GM21423 (cell line): ENCODE measurements around the gene SHISAL1.
"Not testable (repeated sequence)": the region's sequence is repeated elsewhere in the genome, so short reads cannot be mapped to it uniquely, and the experiment has no call there.

Source experiments
- ATAC-seq: cut with Tn5 transposase; IDR thresholded peaks from one replicate; pipeline ENCODE4 v1.9.1; 2021; ENCODE audit warnings: mild to moderate bottlenecking, moderate library complexity; ENCODE audit not compliant: unreplicated experiment

SHISAL1 gene

DNA sequence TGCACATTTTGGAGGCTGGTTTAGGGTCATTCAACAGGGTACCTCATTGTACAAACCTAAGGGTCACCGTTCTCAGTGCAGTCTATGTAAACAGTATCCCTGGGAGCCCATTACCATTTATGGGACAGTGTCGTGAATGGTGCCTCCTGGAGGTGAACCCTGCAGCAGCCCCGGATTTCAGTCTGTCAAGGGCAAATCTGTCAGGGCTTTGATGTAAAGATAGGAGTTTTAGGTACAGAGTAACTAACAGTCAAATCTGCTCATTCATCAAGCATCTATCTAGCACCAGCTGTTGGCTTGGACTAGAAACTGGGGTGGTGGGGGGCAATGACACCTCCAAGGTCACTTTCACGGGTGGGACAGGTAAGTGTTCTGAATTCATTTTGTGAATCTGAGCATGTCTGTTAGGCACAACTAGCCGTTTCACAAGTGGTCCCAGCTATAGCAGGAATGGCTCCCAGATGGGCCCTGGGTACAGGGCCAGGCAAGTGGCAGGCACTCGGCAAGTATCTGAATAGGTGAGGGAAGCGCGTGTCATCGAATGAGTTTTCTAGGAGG, 68.4 kb downstream of the SHISAL1 start:
- ATAC-seq, result no peak

GRCh38 chr22:44243761-44244160, 69.0 kb downstream of the SHISAL1 start:
- ATAC-seq, result no peak

- no peak for ATAC-seq
Measured at GRCh38 chr22:44242946-44243724, 69.6 kb downstream of the SHISAL1 start.

DNA sequence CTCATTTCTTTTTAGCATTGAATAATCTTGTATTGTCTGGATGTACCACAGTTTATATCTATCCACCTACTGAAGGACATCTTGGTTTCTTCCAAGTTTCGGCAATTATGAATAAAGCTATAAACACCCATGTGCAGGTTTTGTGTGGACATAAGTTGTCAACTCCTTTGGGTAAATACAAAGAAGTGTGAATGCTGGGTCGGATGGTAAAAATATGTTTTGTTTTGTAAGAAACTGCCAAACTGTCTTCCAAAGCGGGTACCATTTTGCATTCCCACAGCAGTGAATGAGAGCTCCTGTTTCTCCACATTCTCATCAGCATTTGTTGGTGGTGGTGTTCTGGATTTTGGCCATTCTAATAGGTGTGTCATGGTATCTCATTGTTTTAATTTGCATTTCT, 71.6 kb downstream of the SHISAL1 start:
- not testable (repeated sequence) for ATAC-seq

GRCh38 chr22:44237290-44237689, 75.5 kb downstream of the SHISAL1 start:
- ATAC-seq, result no peak

GRCh38 chr22:44234372-44234771, 78.4 kb downstream of the SHISAL1 start:
- ATAC-seq, result not testable (repeated sequence)

GRCh38 chr22:44231233-44231632, 81.5 kb downstream of the SHISAL1 start:
- ATAC-seq, result no peak

GRCh38 chr22:44229809-44230208, 82.9 kb downstream of the SHISAL1 start:
- ATAC-seq, result no peak

GRCh38 chr22:44229331-44229730, 83.4 kb downstream of the SHISAL1 start:
- no peak for ATAC-seq

- no peak for ATAC-seq
Measured at GRCh38 chr22:44225812-44226211, 86.9 kb downstream of the SHISAL1 start.

DNA sequence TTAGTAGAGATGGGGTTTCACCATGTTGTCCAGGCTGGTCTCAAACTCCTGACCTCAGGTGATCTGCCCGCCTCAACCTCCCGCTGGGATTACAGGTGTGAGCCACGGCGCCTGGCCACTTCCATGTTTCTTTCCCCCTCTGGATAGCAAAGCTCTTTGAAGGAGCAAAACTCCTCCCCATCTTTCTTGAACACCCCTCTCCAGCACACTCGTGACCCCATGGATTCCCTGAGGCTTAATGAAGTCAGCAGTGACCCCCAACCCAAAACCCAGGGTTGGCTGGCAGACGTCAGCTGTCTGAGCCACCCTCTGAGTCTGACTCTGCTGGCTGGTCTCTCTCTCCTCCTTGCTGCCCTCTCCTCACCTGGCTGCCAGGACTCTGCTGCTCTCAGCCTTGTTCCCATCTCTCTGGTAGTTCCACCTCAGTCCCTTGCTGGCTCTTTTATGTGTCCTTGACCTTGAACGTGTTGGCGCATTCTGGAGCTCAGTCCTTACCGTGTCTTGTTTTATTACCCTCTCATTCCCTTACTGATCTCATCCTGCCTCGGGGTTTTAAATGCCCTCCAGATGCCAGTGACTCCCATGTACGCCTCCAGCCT, 87.6 kb downstream of the SHISAL1 start:
- ATAC-seq, result no peak

DNA sequence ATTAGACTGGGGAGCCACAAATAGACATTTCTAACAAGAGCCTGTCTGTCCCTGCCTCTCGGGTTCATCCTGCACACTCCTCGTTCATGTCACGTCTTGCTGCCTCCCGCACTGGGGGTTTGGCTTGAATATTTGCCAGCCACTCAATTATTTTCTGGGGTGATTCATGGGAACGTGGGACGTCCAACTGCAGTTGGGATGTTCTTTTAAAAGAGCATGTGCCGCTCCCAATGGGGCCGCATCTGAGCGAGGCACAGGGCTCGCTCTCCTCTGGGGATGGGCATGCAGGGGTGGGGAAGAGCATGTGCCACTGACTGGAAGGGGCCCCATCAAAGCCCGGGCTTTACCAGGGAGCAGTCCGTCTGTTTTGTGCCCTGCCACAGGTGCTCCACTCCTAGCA, 88.6 kb downstream of the SHISAL1 start:
- no peak for ATAC-seq

DNA sequence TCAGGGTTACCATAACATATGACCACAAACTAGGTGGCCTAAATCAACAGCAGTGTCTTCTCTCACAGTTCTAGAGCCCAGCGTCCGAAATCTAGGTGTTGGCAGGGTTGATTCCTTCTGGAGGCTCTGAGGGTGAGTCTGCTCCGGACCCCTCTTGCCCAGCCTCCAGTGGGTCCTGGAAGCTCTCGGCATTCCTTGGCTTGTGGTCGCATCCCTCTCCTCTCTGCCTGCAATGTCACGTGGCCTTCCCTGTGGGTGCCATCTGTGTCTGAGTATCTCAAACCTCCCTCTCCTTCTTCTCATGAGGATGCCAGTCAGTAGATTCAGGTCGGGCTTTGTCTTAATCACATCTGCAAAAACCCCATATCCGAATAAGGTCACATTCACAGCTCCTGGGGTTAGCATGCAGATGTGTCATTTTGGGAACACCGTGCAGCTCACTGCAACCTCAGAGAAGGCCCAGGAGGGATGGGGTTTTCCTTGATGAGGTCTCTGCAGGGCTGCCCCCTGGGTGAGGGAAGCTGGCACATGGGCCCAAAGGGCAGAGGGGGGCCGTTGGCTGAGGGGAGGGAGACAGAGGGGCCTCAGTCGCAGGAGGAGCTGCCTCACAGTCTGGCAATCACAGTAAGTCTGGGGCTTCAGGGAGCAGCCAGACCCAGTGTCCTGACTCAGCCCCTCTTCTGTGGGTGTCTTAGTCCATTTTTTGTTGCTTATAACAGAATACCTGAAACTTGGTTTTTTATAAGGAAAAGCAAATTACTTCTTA, 90.9 kb downstream of the SHISAL1 start:
- no peak for ATAC-seq

DNA sequence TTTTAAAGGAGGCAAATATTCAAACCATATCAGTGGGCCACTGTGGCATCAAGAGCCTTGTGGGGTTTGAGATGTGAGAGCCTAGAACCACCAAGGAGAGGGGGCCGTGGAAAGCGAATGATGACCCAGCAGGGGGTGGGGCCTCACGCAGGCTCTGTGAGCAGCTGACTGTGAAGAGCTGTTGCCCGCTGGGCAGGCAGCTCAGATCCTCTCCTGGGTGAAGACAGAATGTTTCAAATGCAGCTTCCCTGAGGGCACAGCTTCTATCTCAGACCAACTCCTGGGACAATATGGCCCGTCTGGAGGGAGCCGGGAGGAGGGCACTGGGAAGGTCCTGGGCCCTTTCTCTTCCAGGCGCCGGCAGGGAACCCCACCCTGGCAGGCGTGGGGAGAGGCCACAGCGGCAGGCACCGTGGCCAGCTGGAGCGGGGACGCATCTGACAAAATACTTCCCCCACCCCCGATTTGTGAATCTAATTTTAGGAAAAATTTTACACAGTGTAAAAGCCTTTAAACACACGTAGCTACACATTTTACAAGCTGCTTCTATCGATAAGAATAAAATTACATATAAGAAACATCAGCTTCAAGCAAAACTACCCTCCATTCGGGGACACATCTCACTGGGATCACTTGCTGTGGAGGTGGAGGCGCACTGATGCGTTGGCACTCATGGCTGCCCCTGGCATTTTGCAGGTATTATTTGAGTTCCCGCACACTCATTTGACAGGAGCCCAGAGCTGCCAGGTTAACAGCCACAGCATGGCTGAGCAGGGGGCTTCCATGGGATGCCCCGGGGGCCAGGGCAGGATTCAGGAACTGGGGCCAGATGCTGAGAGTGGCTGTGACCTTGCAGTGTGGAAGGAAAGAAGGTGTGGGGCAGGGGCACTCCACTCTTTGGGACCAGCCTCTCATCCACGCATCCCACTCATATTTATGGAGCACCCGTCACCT, 91.7 kb downstream of the SHISAL1 start:
- ATAC-seq, result no peak

DNA sequence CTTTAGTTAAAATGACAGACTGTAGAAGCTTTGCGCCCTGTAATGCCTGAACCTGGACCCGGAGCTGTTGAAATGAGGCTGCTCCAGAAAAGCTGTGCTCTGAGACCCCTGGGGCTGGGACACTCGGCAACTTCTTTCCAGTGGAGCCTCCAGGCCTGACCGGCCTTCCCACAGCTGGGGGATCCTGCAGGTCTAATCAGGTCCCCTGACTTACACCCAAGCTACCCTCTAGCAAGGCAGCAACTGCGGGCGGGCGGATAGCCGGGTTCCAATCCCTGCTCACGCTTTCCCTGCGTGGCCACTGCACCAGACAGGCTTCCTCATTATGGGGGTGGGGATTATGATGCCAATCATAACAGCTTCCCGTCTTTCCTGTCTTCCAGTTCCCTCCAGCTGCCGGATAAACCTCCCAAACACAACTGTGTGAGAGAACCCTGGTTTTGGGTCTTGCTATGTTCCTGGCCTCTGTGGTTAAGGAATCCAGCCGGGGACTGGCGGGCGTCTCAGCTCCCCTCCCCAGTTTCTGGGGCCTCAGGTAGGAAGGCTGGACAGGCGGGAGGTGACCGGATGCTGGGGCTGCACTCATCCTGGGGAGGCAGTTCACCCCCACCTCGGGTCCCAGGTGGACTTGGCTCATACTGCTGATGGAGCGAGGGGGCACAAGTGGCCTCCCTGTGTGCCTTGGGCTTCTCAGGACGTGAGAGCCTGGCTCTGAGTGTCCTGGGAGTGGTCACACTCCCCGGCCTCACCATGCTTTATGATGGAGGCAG, 93.5 kb downstream of the SHISAL1 start:
- ATAC-seq, result no peak

DNA sequence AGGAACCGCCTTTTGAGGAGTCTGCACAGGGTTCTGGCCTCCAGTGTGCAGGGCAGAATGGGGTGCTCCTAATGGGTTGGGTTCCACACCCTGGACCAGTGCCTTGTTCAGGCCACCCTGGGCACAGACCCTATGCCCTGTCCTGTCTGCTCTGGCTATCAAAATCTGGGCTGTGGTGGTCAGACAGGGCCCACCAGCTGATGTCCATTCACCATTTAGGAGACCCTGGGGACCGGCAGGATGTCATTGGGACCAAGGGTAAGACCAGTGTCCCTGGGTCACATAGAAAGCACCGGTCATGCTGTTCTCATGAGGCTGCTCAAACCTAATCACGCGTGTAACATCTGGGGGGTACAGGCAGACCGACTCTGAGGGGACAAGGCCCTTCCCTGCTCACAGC, 94.7 kb downstream of the SHISAL1 start:
- no peak for ATAC-seq

DNA sequence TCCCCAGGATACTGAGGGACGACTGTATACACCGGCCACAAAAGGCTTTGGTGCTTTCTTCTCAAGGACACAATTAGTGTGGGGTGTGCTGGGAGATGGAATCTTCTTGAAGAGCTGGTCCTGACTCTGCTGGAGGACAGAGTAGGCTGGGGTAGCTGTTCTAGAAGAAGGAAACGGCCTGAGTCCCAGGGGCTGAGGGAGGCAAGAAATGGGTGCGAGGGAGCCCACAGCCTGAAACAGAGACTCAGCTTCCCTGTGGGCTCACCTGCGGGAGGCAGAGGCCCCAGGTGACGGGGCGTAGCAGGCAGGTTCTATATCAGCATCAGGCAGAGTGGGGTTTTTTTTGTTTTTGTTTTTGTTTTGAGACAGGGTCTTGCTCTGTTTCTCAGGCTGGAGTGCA, 95.4 kb downstream of the SHISAL1 start:
- ATAC-seq, result no peak

DNA sequence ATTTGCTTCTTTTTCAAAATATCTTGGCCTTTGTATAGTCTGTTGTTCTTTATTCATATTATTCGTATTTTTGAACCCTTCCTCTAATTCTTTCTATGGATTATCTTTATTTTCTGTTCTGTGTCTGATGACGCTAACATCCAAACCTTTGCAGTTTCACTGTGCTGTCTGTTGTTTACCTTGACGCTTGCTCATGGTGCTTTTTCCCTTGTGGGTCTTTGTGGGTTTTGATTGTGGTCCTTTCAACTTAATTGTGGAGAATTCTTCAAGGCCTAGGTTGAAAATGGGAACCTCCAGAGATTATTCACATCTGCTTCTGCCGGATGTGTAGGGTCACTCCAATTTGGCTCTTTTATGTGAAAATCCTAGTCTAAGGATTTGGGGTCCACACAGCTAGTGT, 97.5 kb downstream of the SHISAL1 start:
- no peak for ATAC-seq

GRCh38 chr22:44214764-44215163, 98.0 kb downstream of the SHISAL1 start:
- no peak for ATAC-seq

GRCh38 chr22:44214187-44214586, 98.6 kb downstream of the SHISAL1 start:
- no peak for ATAC-seq
